ENCODE data around the gene STARD7.

DNA sequence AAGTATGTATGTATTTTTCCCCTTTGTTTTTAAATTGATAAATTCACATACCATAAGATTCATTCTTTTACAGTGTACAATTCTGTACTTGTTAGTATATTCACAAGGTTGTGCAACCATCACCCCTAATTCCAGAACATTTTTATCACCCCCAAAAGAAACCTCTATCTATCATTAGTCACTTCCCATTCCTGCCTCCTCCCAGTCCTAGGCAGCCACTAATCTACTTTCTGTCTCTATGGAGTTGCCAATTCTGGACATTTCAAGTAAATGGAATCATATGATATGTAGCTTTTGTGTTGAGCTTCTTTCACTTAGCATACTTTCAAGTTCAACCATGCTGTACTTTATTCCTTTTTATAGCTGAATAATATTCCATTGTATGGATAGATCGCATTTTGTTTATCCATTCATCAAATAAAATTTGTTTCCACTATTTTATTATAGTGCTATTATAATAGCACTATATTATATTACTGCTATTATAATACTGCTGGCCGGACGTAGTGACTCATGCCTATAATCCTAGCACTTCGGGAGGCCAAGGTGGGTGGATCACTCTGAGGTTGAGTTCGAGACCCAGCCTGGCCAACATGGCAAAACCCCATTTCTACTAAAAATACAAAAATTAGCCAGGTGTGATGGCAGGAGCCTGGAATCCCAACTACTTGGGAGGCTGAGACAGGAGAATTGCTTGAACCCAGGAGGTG, 10.9 kb downstream of the STARD7 start:
- TF ChIP-seq, protein P1, sequence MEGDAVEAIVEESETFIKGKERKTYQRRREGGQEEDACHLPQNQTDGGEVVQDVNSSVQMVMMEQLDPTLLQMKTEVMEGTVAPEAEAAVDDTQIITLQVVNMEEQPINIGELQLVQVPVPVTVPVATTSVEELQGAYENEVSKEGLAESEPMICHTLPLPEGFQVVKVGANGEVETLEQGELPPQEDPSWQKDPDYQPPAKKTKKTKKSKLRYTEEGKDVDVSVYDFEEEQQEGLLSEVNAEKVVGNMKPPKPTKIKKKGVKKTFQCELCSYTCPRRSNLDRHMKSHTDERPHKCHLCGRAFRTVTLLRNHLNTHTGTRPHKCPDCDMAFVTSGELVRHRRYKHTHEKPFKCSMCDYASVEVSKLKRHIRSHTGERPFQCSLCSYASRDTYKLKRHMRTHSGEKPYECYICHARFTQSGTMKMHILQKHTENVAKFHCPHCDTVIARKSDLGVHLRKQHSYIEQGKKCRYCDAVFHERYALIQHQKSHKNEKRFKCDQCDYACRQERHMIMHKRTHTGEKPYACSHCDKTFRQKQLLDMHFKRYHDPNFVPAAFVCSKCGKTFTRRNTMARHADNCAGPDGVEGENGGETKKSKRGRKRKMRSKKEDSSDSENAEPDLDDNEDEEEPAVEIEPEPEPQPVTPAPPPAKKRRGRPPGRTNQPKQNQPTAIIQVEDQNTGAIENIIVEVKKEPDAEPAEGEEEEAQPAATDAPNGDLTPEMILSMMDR (conservative IDR thresholded peaks at IDR 0.05; ENCODE audit: low read length), result no peak
- TF ChIP-seq EZH2phosphoT487 (IDR thresholded peaks at IDR 0.05; ENCODE audit: borderline replicate concordance), result no peak

Measured in Loucy (cell line).